ENCODE results near the gene ASAP2.

The ASAP2 gene

GRCh38 chr2:9400268-9401058 lies 193.9 kb downstream of the ASAP2 start:
- no peak for DNase-seq (ENCODE audit: low read depth, low spot score)

- DNase-seq (ENCODE audit: low read depth, low spot score) = no peak
These were observed 194.5 kb downstream of the ASAP2 start for GRCh38 chr2:9401059-9401547.

GRCh38 chr2:9401646-9402371 lies 195.2 kb downstream of the ASAP2 start:
- no peak for DNase-seq (ENCODE audit: low read depth, low spot score)

GRCh38 chr2:9403924-9404323 lies 197.3 kb downstream of the ASAP2 start:
- no peak for DNase-seq (ENCODE audit: low read depth, low spot score)

- DNase-seq (ENCODE audit: low read depth, low spot score) = no peak
These were observed 197.8 kb downstream of the ASAP2 start for GRCh38 chr2:9404451-9404850.

GRCh38 chr2:9405636-9406035 lies 199.0 kb downstream of the ASAP2 start:
- DNase-seq (ENCODE audit: low read depth, low spot score) = no peak

- no peak for DNase-seq (ENCODE audit: low read depth, low spot score)
These were observed 200.1 kb downstream of the ASAP2 start for GRCh38 chr2:9406529-9407362.

GRCh38 chr2:9407363-9407811 lies 200.8 kb downstream of the ASAP2 start:
- DNase-seq (ENCODE audit: low read depth, low spot score) = no peak

- no peak for DNase-seq (ENCODE audit: low read depth, low spot score)
These were observed 202.1 kb downstream of the ASAP2 start for GRCh38 chr2:9408641-9409151.

GRCh38 chr2:9410108-9410507 lies 203.5 kb downstream of the ASAP2 start:
- no peak for DNase-seq (ENCODE audit: low read depth, low spot score)

GRCh38 chr2:9412781-9413180 lies 206.2 kb downstream of the ASAP2 start:
- no peak for DNase-seq (ENCODE audit: low read depth, low spot score)

GRCh38 chr2:9415516-9416169 lies 209.0 kb downstream of the ASAP2 start:
- DNase-seq (ENCODE audit: low read depth, low spot score) = no peak

GRCh38 chr2:9416267-9416961 lies 209.8 kb downstream of the ASAP2 start:
- DNase-seq (ENCODE audit: low read depth, low spot score) = no peak

GRCh38 chr2:9416962-9417316 lies 210.3 kb downstream of the ASAP2 start:
- DNase-seq (ENCODE audit: low read depth, low spot score) = no peak

GRCh38 chr2:9417725-9418124 lies 211.1 kb downstream of the ASAP2 start:
- no peak for DNase-seq (ENCODE audit: low read depth, low spot score)

GRCh38 chr2:9418746-9419145 lies 212.1 kb downstream of the ASAP2 start:
- DNase-seq (ENCODE audit: low read depth, low spot score) = no peak

GRCh38 chr2:9419541-9419940 lies 212.9 kb downstream of the ASAP2 start:
- no peak for DNase-seq (ENCODE audit: low read depth, low spot score)

- no peak for DNase-seq (ENCODE audit: low read depth, low spot score)
These were observed 213.9 kb downstream of the ASAP2 start for GRCh38 chr2:9420495-9420894.

GRCh38 chr2:9422321-9423099 lies 215.9 kb downstream of the ASAP2 start:
- no peak for DNase-seq (ENCODE audit: low read depth, low spot score)
